Mesendoderm (in vitro differentiated cells): ENCODE measurements around the gene MYL7.
"Not testable (repeated sequence)": the region's sequence is repeated elsewhere in the genome, so short reads cannot be mapped to it uniquely, and the experiment has no call there.

Experiments used
- DNase-seq: peaks from one replicate; pipeline ENCODE4 v3.0.0; 2013
- H2AK5ac ChIP-seq: 2 replicates; pipeline ENCODE4 v1.6.1; 2013; ENCODE audit warnings: low read length, inconsistent platforms
- H2BK120ac ChIP-seq: 2 replicates; pipeline ENCODE4 v1.6.1; 2013; ENCODE audit warnings: low read depth, mild to moderate bottlenecking, low read length, moderate library complexity, mixed read lengths
- H2BK15ac ChIP-seq: replicated peaks from 2 replicates; pipeline ENCODE4 v1.6.1; 2013; ENCODE audit warnings: low read depth, mild to moderate bottlenecking, moderate library complexity
- H2BK5ac ChIP-seq: 2 replicates; pipeline ENCODE4 v1.6.1; 2013; ENCODE audit warnings: low read length, inconsistent platforms
- H3K18ac ChIP-seq: 2 replicates; pipeline ENCODE4 v1.6.1; 2013; ENCODE audit warnings: mild to moderate bottlenecking, low read length, mixed read lengths
- H3K23ac ChIP-seq: one replicate; pipeline ENCODE4 v1.6.1; 2013; ENCODE audit warnings: low read length
- H3K27ac ChIP-seq: 2 replicates; pipeline ENCODE4 v1.5.1; 2013; ENCODE audit warnings: low read depth, mild to moderate bottlenecking, inconsistent platforms, low read length, moderate library complexity
- H3K27me3 ChIP-seq: 2 replicates; pipeline ENCODE4 v1.6.1; 2013; ENCODE audit warnings: low read length, control low read depth, mild to moderate bottlenecking, inconsistent platforms; ENCODE audit not compliant: insufficient read depth, poor library complexity
- H3K36me3 ChIP-seq: 2 replicates; pipeline ENCODE4 v1.6.1; 2013; ENCODE audit warnings: low read length, inconsistent platforms; ENCODE audit not compliant: control insufficient read depth, insufficient read depth
- H3K4ac ChIP-seq: one replicate; pipeline ENCODE4 v1.6.1; 2013; ENCODE audit warnings: low read depth, mild to moderate bottlenecking, low read length, moderate library complexity
- H3K4me1 ChIP-seq: 2 replicates; pipeline ENCODE4 v1.6.1; 2013; ENCODE audit warnings: low read depth, low read length, inconsistent platforms; ENCODE audit not compliant: control insufficient read depth
- H3K4me2 ChIP-seq: 2 replicates; pipeline ENCODE4 v1.6.1; 2013; ENCODE audit warnings: low read length
- H3K4me3 ChIP-seq: 2 replicates; pipeline ENCODE4 v1.5.1; 2013; ENCODE audit warnings: mild to moderate bottlenecking, low read length
- H3K56ac ChIP-seq: one replicate; pipeline ENCODE4 v1.6.1; 2013; ENCODE audit warnings: low read length
- H3K79me1 ChIP-seq: 2 replicates; pipeline ENCODE4 v1.6.1; 2013; ENCODE audit warnings: low read length, inconsistent platforms
- H3K79me2 ChIP-seq: 2 replicates; pipeline ENCODE4 v1.6.1; 2013; ENCODE audit warnings: mild to moderate bottlenecking, low read length; ENCODE audit not compliant: control insufficient read depth, insufficient read depth
- H3K9ac ChIP-seq: 2 replicates; pipeline ENCODE4 v1.6.1; 2013; ENCODE audit warnings: low read length, inconsistent platforms
- H4K5ac ChIP-seq: one replicate; pipeline ENCODE4 v1.6.1; 2013; ENCODE audit warnings: low read length
- H4K8ac ChIP-seq: one replicate; pipeline ENCODE4 v1.6.1; 2013; ENCODE audit warnings: low read depth, mild to moderate bottlenecking, control low read depth, low read length, moderate library complexity
- WGBS: extraction: QIAGEN DNeasy Blood & Tissue Kit; methylation state at CpG from one replicate; pipeline ENCODE4 v1.1.7; 2013; ENCODE audit warnings: low lambda C conversion rate, missing lambda C conversion rate; ENCODE audit not compliant: insufficient coverage; ENCODE audit errors: extremely low coverage; 5-methylcytosine and 5-hydroxymethylcytosine counted together

MYL7 gene

GRCh38 chr7:44132039-44132438 is 9.1 kb downstream of the MYL7 start:
- Histone ChIP-seq H2BK5ac (no peak overlapping the region), H3K18ac (no peak overlapping the region), H2AK5ac (no peak overlapping the region), H3K79me2 (no peaks in the 10 kb centered on the region), H2BK120ac (no peak overlapping the region), H3K4me1 (peaks cover 11% of the 10 kb centered on the region), H3K36me3 (no peaks in the 10 kb centered on the region), H4K8ac (no peak overlapping the region), H3K56ac (peak overlapping the region; percentile 34), H3K79me1 (no peaks in the 10 kb centered on the region), H3K4ac (no peak overlapping the region), H2BK15ac (no peak overlapping the region), H3K4me2 (no peak overlapping the region), H4K5ac (no peak overlapping the region), H3K27me3 (no peaks in the 10 kb centered on the region), H3K9ac (no peak overlapping the region), H3K4me3 (no peak overlapping the region), H3K23ac (no peak overlapping the region), H3K27ac (no peak overlapping the region)
- DNase-seq, result peak; percentile 50
- WGBS, result no CpG with 5 or more reads among the region's 2 CpGs

GRCh38 chr7:44131173-44132029 is 9.7 kb downstream of the MYL7 start:
- H3K4me1 ChIP-seq, result peaks cover 11% of the 10 kb centered on the region
- no peak overlapping the region for H3K4me2 ChIP-seq
- peak; percentile 83 for DNase-seq
- H3K27me3 ChIP-seq, result no peaks in the 10 kb centered on the region
- H3K27ac ChIP-seq, result no peak overlapping the region
- H3K79me1 ChIP-seq, result no peaks in the 10 kb centered on the region
- no peaks in the 10 kb centered on the region for H3K79me2 ChIP-seq
- no peak overlapping the region for H4K5ac ChIP-seq
- no peak overlapping the region for H2BK120ac ChIP-seq
- no peak overlapping the region for H2BK15ac ChIP-seq
- H3K23ac ChIP-seq, result no peak overlapping the region
- no peak overlapping the region for H2BK5ac ChIP-seq
- H3K9ac ChIP-seq, result no peak overlapping the region
- no peak overlapping the region for H2AK5ac ChIP-seq
- no peak overlapping the region for H3K4ac ChIP-seq
- H3K18ac ChIP-seq, result no peak overlapping the region
- H3K36me3 ChIP-seq, result no peaks in the 10 kb centered on the region
- no CpG with 5 or more reads among the region's 12 CpGs for WGBS
- peak overlapping the region; percentile 34 for H3K56ac ChIP-seq
- no peak overlapping the region for H4K8ac ChIP-seq
- no peak overlapping the region for H3K4me3 ChIP-seq

GRCh38 chr7:44128721-44129582 is 12.2 kb downstream of the MYL7 start:
- Histone ChIP-seq H4K8ac (no peak overlapping the region), H2BK120ac (no peak overlapping the region), H3K9ac (no peak overlapping the region), H3K27ac (no peak overlapping the region), H3K4me1 (peaks cover 11% of the 10 kb centered on the region), H2BK5ac (no peak overlapping the region), H2AK5ac (no peak overlapping the region), H3K79me1 (no peaks in the 10 kb centered on the region), H4K5ac (no peak overlapping the region), H3K18ac (no peak overlapping the region), H2BK15ac (no peak overlapping the region), H3K27me3 (no peaks in the 10 kb centered on the region), H3K4me3 (no peak overlapping the region), H3K4me2 (no peak overlapping the region), H3K56ac (no peak overlapping the region), H3K36me3 (no peaks in the 10 kb centered on the region), H3K79me2 (no peaks in the 10 kb centered on the region), H3K23ac (no peak overlapping the region), H3K4ac (no peak overlapping the region)
- DNase-seq, result no peak
- WGBS, result no CpG with 5 or more reads among the region's 6 CpGs

- H3K4me3 ChIP-seq, result no peak overlapping the region
- no peak overlapping the region for H4K5ac ChIP-seq
- peaks cover 2% of the 10 kb centered on the region for H3K79me1 ChIP-seq
- H4K8ac ChIP-seq, result no peak overlapping the region
- H3K4me1 ChIP-seq, result peaks cover 7% of the 10 kb centered on the region
- no peak overlapping the region for H3K23ac ChIP-seq
- H3K18ac ChIP-seq, result no peak overlapping the region
- no peak overlapping the region for H3K56ac ChIP-seq
- H3K9ac ChIP-seq, result no peak overlapping the region
- no peak overlapping the region for H2AK5ac ChIP-seq
- no peak overlapping the region for H3K4me2 ChIP-seq
- no peak overlapping the region for H2BK15ac ChIP-seq
- no peak for DNase-seq
- H2BK5ac ChIP-seq, result no peak overlapping the region
- no peaks in the 10 kb centered on the region for H3K27me3 ChIP-seq
- no peak overlapping the region for H2BK120ac ChIP-seq
- peaks cover 4% of the 10 kb centered on the region for H3K79me2 ChIP-seq
- H3K27ac ChIP-seq, result no peak overlapping the region
- no peak overlapping the region for H3K4ac ChIP-seq
- no peaks in the 10 kb centered on the region for H3K36me3 ChIP-seq
These were observed 14.0 kb downstream of the MYL7 start for GRCh38 chr7:44127161-44127560.

- H3K4me3 ChIP-seq, DNase-seq, H4K5ac ChIP-seq, H4K8ac ChIP-seq, H3K4me2 ChIP-seq, H2BK120ac ChIP-seq, H3K4ac ChIP-seq, H3K23ac ChIP-seq, H3K27ac ChIP-seq, H3K9ac ChIP-seq, H3K18ac ChIP-seq, H2BK5ac ChIP-seq, H3K79me2 ChIP-seq, H3K27me3 ChIP-seq, H3K4me1 ChIP-seq, H2AK5ac ChIP-seq, H3K56ac ChIP-seq, H3K79me1 ChIP-seq, H2BK15ac ChIP-seq, H3K36me3 ChIP-seq: not testable (repeated sequence)
- no CpG with 5 or more reads among the region's 4 CpGs for WGBS
These were observed 14.6 kb downstream of the MYL7 start for GRCh38 chr7:44126574-44126973.
